Measurements from ENCODE around the gene MIS18BP1.

- no peak for TF ChIP-seq CTCF (IDR thresholded peaks at IDR 0.05; ENCODE audit: low read depth, low read length, missing input control)
- TF ChIP-seq EGR1 (IDR thresholded peaks at IDR 0.05; ENCODE audit: low read depth in 2 of 2), result no peak
Observed at GRCh38 chr14:45199230-45199629, 53.8 kb downstream of the MIS18BP1 start.

All from liver (tissue), 3 donors.